ENCODE measurements around the gene GOLGB1. TPM values are rescaled to one million over a fixed set of nuclear protein-coding genes. Genes with fewer than 3 reads are reported as not detected.

GOLGB1 gene
- total and polyA plus RNA-seq, 2 donors from 2014 or later: 26.8 to 79.7 TPM

DNA sequence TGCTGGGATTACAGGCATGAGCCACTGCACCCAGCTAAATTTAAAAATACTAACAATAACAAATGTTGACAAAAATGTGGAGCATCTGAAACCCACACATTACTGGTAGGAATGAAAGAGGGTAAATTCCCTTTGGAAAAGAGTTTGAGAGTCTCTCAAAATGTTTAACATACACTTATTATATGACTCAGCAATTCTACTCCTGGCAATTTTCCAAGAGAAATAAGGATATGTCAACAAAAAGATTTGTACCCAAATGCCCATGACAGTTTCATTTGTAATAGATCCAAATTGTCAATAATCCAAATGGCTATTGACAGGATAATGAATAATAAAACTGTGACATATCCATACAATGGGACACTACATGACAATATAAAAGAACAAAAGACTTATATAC lies 97.9 kb downstream of the GOLGB1 start:
- no peaks in the 10 kb centered on the region for H3K27me3 ChIP-seq (ENCODE audit: control insufficient read depth, insufficient read depth, low read length)
- no peaks in the 10 kb centered on the region for H3K36me3 ChIP-seq (ENCODE audit: control insufficient read depth in 2 of 3, insufficient read depth in 3 of 3, low read length in 3 of 3)
- H3K27ac ChIP-seq (ENCODE audit: low read depth in 2 of 2, low read length in 2 of 2): no peak overlapping the region
- FAIRE-seq (no peak), DNase-seq (no peak)
- TF ChIP-seq, protein P1, sequence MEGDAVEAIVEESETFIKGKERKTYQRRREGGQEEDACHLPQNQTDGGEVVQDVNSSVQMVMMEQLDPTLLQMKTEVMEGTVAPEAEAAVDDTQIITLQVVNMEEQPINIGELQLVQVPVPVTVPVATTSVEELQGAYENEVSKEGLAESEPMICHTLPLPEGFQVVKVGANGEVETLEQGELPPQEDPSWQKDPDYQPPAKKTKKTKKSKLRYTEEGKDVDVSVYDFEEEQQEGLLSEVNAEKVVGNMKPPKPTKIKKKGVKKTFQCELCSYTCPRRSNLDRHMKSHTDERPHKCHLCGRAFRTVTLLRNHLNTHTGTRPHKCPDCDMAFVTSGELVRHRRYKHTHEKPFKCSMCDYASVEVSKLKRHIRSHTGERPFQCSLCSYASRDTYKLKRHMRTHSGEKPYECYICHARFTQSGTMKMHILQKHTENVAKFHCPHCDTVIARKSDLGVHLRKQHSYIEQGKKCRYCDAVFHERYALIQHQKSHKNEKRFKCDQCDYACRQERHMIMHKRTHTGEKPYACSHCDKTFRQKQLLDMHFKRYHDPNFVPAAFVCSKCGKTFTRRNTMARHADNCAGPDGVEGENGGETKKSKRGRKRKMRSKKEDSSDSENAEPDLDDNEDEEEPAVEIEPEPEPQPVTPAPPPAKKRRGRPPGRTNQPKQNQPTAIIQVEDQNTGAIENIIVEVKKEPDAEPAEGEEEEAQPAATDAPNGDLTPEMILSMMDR (IDR thresholded peaks at IDR 0.05; ENCODE audit: borderline replicate concordance, extremely low read depth, insufficient read depth): no peak
- H3K4me1 ChIP-seq (ENCODE audit: control insufficient read depth in 2 of 3, insufficient read depth in 2 of 3, low read depth in 1 of 3, low read length in 3 of 3): no peaks in the 10 kb centered on the region
- no peaks in the 10 kb centered on the region for H3K9me3 ChIP-seq (ENCODE audit: control insufficient read depth in 2 of 3, insufficient read depth in 1 of 3, low read length in 3 of 3)
- intact Hi-C loops (cut with DNase I): no loop called here
- no peak overlapping the region for H3K4me3 ChIP-seq (ENCODE audit: low read length in 3 of 3)
- H3K9ac ChIP-seq (ENCODE audit: low read length in 3 of 3): no peak overlapping the region

DNA sequence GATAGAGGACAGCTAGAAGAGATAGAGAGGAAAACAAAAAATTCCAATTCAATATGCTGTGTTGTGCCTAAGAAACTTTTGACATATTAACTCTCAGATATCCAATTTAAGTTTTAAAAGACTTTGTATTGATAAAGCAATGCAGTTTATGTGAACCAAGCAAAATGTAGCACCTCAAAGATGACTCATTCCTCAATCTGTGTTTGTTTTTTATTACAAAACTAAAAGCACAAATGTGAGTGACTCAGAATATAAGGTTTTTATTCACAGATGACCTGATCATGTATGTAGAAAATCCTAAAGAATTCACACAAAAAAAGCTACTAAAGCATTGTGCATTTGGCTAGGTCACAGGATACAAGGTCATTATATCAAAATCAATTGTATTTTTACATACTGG lies 99.9 kb downstream of the GOLGB1 start:
- FAIRE-seq: no peak
- no peak overlapping the region for H3K4me3 ChIP-seq (ENCODE audit: low read length in 3 of 3)
- TF ChIP-seq, protein P1 (IDR thresholded peaks at IDR 0.05; ENCODE audit: borderline replicate concordance, extremely low read depth, insufficient read depth): no peak
- H3K9ac ChIP-seq (ENCODE audit: low read length in 3 of 3): no peak overlapping the region
- H3K27ac ChIP-seq (ENCODE audit: low read depth in 2 of 2, low read length in 2 of 2): no peak overlapping the region
- no peaks in the 10 kb centered on the region for H3K4me1 ChIP-seq (ENCODE audit: control insufficient read depth in 2 of 3, insufficient read depth in 2 of 3, low read depth in 1 of 3, low read length in 3 of 3)
- H3K36me3 ChIP-seq (ENCODE audit: control insufficient read depth in 2 of 3, insufficient read depth in 3 of 3, low read length in 3 of 3): no peaks in the 10 kb centered on the region
- H3K9me3 ChIP-seq (ENCODE audit: control insufficient read depth in 2 of 3, insufficient read depth in 1 of 3, low read length in 3 of 3): no peaks in the 10 kb centered on the region
- intact Hi-C loops (cut with DNase I): no loop called here
- no peaks in the 10 kb centered on the region for H3K27me3 ChIP-seq (ENCODE audit: control insufficient read depth, insufficient read depth, low read length)
- DNase-seq: no peak

DNA sequence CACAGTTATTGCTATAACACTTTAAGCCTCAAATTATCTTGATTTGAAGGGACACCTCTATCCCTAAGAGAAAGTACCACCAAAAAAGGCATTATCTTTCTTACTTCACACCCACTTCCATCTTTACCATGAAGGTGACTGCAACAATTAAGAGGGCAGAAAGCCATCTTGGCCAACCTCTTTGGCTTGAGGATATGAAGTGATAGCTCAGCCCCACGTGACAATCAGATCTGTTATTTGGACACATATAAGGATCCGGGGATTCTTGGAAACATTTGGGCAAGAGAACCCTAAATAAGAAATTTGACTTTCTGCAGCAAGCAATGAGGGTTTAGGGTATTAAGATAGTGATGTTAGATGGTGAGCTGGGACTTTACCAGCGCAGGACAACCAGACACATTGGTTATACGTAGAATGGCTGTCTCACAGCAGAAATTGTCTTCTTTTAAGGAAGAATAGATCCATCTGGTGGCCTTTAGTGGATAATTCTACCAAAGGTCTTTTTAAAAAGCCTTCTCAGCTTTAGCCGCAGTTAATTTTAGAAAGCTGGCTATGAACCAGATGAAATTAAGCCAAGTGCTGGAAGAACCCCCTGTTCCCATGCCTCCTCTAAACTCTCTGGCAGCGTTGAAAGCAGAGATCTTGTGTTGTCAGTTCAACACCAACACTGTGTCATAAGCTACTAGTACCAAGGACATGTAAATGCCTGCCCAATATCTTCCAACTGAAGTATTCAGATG lies 101.2 kb downstream of the GOLGB1 start:
- Histone ChIP-seq H3K27me3 (ENCODE audit: control insufficient read depth, insufficient read depth, low read length) (no peaks in the 10 kb centered on the region), H3K4me1 (ENCODE audit: control insufficient read depth in 2 of 3, insufficient read depth in 2 of 3, low read depth in 1 of 3, low read length in 3 of 3) (no peaks in the 10 kb centered on the region), H3K36me3 (ENCODE audit: control insufficient read depth in 2 of 3, insufficient read depth in 3 of 3, low read length in 3 of 3) (peaks cover 0 to 3% (median 3%) of the 10 kb centered on the region in 3 donors), H3K9me3 (ENCODE audit: control insufficient read depth in 2 of 3, insufficient read depth in 1 of 3, low read length in 3 of 3) (no peaks in the 10 kb centered on the region), H3K9ac (ENCODE audit: low read length in 3 of 3) (no peak overlapping the region), H3K4me3 (ENCODE audit: low read length in 3 of 3) (no peak overlapping the region), H3K27ac (ENCODE audit: low read depth in 2 of 2, low read length in 2 of 2) (no peak overlapping the region)
- TF ChIP-seq, protein P1 (IDR thresholded peaks at IDR 0.05; ENCODE audit: borderline replicate concordance, extremely low read depth, insufficient read depth): no peak
- FAIRE-seq: no peak
- intact Hi-C loops (cut with DNase I): no loop called here
- DNase-seq: no peak

Data from kidney (tissue), 14 donors.